Stimulated activated CD4-positive, alpha-beta T cell treated with anti-CD3 and anti-CD28 coated beads, Interleukin-2, amount 100 ng/mL, for 48 hours (primary cell): Measurements from ENCODE around the gene MAML2.
A peak's percentile ranks its signal among the peaks of the same experiment; 100 is the strongest.

Experiments
- DNase-seq, 2 donors: peaks; one replicate each; pipeline ENCODE4 v3.0.0-alpha.2; 2020

Gene MAML2

DNA sequence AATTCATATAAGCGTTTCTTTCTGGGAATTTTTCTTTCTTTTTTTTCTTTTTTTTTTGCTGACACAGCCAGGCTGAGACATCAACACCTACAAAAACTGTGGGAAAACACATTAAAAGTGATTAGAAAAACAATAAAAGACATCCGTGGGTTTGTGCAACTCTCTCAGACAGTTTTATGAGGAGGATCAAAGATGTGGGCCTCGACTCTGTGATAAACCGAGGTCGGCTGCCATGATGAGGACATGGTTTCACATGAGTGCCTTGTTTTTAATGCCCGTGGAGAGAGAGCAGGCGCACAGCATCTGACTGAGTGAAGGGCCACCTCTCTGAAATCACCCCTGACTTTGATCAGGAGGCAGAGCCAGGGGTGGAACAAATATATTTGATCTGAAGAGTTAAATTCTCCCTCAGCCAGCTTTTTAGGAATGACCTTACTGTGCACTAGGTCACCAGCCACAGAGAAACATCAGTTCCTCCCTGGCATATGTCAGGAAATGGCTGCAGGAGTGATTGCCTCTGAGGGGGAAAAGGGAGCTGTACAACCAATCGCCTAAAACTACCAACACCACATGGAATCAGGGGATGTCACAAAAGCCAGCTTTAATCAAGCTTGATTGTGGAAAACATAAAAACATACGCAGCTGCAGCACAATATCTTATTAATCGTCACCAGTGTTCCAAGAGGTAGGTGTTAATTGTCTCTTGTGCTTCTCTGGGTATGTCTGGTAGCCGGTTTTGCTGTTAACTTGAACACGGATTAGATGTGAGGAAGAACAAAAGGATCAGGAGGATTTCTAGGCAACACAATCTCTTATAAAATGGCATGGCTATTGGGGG, 164.7 kb downstream of the MAML2 start:
- DNase-seq = no peak

DNA sequence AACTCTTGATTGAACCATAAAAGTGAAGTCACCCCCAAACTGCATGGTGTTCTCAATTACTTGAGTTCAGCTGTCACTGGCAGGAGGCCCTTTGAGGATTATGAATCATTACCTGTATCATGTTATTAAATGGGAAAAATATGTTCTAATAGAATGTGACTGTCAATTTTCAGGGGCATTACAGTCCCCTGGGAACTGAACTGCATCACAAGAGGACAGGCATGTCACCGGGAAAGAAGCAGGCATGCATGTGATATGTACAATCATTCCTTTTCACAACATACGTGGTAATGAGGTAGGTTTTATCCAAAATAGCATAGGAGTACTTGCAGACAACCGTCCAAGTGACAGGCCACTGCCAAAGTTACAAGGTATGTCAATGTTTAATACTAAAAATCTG, 165.8 kb downstream of the MAML2 start:
- DNase-seq = no peak

DNA sequence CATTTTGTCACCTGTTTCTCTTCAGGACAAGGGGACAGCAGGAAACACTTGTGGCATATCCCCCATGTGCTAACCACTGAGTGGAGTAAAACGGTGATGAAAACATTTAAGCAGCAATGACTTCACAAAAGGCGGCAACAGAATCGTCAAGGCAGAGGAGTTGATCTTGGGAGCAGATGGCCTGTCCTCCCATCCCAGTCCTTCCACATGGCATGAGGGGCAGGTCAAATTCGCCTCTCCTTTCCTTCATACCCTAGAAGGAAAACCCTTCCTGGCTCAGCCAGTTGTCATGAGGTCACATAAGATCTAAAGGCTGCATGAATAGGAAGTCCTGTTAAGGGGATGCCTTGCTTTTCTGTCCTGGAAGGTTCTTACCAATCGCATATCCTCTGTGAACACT, 169.1 kb downstream of the MAML2 start:
- DNase-seq = no peak

DNA sequence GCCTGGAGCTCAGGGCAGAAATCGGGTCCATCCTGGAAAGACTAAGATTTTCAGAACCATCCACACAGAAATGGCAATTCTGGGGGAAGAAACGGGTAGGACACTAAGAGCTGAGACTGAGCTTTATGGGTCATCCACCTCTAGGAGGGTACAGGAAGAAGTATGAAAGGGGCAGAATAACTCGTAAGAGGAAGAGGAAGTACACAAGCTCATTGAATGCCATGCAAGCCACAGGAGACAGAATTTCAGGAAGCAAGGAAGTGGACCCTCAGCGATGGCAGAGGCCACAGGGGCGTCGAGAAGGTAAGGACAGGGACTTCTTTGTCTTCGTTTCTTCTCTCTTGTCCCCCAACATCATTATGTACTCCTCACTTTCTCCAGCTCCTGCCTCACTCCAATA, 169.6 kb downstream of the MAML2 start:
- DNase-seq = no peak

DNA sequence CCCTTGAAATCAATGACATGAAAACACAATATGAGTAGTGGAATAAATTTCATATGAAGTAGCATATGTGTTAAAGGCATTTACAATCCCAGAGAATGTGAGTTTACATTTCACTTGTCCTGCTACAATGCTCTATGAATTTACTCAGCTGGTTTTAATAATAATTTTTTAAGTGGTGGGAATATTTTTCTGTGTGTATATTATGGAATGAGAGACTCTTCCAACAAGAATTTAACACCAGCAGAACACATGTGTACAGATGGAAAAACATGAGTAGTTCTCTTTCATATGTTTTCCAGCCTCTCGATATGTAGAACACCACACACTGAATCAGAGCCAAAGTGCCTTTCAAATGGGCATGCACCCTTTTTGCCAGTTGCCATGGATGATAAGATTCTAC, 170.4 kb downstream of the MAML2 start:
- no peak for DNase-seq

DNA sequence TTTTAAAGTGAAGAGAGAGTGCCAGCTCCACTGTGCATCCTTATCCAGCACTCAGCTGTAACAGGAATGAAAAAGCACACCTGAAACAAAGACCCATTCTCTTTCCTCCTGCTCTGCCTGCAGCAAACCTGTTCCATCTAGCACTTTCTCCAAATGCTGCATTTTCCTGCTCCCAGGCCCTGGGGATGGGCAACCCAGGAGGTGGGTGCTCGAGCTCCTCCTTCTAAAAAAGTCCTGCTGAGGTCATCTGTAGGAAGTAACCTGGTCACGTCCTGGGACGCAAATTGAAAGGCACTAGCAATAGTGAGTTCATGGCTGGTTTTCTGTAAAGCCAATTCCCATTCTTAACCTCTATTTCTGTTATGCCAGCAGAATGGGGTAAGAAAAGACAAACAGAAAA, 173.7 kb downstream of the MAML2 start:
- DNase-seq = no peak

DNA sequence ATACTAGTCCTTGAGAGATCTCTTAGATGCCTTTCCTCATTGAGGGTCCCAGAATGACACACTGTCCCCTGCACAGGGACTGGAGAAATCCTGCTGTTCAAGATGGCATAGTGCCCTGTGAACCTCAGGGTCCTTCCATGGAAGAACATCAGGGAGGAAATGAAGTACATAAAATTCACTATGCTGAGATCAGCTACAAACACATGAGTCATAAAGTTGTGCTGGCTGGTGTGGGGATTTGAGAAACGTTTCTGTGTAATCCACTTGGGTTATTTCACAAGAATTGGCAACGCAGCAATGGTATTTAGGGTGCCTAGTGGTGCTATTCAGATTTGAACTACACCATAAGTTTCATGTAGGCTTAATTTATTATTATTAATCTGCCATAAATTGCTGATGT, 174.4 kb downstream of the MAML2 start:
- no peak for DNase-seq

DNA sequence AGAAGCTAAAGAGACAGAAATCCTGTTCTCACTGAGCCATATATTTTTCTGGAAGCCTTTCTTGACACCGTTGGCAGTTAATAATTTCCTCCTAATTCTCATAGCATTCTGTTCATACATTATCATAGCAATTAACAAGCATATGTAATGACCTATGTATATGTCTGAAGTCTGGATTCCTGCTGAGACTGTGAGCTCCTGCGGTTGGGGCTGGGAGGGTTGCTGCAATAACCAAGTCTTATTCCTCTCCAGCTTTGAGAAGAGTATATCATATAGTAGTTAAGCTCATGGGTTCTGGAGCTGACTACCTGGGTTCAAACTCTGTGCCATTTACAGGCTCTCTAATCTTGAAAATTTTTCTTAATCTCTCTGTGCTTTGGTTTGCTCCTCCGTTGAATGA, 175.2 kb downstream of the MAML2 start:
- DNase-seq = no peak

DNA sequence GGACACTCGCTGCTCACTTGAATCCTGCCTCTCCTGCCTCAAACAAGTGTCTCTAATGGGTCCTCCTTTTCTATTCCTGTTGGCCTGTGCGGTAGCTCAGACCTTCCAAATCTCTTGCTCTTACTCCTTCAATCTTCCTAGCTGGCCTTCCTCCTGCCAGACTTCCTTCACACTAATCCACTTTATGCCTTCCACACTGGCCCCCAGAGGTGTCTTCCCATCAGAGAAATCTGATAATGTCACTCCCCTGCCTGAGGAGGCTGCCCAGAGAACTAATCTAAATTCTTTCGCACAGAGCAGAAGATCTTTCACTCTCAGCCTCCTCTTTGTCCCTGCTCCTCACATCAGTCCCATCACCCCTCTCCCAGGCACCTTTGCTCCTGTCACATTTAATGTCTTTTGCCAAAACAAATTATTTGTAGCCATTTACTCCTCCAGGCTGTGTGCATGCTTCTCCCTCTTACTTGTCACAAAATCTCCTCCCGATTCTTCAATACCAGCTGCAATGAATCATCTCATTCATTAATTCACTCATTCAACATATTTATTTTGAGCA, 175.7 kb downstream of the MAML2 start:
- DNase-seq = no peak

DNA sequence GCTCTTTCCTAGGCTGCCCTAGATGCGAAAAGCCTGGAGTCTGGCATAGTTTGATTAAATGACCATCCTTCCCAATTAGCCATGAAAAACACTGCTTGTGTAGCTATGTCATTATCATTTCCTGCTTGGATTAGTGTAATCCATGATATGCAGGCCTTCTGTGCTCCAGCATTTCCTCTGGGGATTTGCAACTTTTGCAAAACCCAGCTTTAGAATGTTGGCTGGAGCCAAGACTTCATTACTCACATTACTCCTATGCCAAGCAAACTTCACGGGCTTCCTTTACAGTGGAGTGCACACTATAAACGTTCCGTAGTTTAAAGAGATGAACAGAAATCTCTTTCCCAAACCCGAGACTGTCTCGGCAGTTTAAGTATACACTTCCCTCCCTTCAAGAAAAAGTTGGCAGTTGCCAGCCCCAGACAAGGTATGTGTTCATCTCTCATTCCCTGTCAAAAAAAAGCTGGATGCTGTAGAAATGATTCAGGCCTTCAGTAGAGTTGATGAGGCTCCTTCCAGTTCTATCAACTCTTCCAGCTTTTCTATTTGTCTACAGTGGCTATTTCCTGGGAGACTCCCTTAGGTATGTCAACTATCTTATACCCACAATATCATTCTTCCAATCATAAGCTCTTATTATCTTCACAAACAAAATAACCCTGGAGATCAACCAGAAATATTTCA, 180.0 kb downstream of the MAML2 start:
- DNase-seq = no peak

DNA sequence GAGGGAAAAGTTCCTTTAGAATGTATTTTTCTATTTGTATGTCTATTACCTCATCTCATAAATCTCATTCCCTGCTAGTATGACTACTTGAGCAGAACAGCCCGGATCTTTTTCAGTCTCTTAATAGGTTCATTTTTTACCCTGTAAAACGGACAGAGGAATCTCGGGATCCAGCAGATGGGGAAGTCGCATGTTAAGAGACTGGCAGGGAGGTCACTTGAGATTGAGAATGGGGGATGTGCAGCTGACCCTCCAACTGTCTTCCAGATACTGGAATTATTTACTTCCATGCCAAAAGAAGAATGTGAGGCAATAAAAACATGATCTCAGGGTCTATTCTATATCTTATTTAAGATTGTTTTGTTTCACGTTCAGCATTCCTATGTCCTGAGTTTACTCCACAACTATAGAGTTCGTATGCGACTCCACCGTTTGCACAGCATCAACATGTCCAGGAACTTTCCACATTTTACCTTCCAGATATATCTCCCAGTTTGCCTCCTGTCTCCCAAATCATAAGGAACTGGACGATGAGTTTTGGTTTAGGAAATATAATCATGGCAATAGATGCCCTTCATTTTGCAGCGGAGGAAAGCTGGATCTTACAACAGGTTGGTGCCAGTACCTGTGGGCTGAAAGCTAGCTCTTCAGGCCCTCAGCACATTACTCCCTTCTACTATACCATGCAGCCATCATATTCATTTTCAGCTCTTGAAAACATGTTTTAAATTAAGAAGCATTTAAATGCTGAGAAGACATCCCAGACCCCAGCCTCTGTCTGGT, 181.5 kb downstream of the MAML2 start:
- DNase-seq = no peak

DNA sequence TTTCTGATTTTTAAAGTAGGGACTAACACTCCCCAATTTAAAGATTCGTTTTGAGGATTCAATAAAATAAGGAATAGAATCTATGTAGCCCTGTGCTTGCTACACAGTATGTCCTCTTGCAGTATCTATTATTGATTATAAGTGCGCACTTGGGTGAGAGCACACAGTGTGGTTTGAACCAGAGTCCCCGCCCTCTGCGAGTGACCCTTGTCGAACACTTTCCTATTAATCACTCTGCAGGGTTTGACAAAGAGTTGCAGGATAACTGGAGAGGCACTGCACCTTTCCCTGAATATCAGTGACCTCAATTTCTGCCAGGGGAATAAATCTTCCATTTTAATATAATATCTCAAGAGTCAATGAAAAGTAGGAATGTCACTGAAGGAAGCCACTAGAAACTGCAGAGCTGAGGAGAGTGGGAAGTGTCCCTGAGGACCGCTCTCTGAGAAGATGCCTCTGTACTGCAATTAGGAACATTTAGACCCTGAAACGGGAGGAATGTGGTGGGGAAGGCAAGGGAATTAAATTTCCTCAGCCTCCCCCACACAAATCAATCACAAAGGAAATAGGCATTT, 182.2 kb downstream of the MAML2 start:
- DNase-seq = no peak

DNA sequence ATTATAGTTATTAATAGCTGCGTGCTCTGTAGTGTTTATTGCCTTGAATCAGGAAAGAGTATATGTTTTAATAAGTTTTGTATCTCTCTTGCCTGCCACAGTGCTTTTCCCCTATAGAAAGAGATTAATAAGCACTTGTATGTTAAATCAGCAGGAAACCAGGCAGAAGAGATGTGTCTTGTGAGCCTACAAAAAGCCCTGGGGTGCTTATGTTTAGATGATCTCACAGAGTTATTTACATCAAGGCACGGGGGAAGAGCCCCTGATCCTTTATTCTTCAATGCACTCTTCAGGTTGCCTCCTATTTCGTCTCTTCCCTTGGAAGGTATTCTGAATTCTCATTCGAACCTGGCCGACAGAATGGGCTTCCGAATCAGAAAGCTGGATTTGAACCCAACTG, 183.0 kb downstream of the MAML2 start:
- DNase-seq = no peak

DNA sequence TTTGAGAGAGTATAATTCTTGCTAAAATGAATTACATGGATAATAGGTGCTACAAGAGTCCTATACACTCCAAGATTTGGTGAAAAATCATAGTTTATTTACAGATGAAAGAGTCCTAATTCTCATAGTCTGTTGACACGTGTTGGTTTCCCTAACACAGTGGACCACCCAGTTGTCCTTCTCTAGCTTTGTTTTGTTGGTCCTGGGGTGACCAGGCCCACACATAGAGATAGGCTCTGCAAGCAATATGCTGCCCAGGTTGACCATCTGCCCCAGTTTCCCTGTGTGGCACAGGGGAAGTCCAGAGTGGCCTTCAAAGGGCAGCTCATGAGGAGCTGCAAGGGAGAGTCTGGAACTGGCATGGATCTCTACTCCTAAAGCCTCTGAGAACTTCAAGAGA, 184.9 kb downstream of the MAML2 start:
- DNase-seq = no peak

DNA sequence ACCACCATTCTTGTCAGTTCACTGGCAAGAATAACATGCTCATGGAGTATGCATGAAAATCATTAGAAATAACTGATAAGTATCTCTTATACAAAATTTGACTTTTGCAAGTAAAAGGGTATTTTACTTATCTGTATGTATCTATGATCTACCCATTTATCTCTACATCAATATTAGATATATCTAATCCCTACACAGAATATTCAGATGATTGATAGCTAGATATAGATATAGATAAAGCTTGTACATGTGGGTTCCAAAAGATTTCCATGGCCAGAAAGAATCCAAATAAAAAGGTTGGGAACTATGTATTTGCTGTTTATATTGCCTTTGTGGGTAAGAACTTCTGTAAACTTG, 185.5 kb downstream of the MAML2 start:
- no peak for DNase-seq

DNA sequence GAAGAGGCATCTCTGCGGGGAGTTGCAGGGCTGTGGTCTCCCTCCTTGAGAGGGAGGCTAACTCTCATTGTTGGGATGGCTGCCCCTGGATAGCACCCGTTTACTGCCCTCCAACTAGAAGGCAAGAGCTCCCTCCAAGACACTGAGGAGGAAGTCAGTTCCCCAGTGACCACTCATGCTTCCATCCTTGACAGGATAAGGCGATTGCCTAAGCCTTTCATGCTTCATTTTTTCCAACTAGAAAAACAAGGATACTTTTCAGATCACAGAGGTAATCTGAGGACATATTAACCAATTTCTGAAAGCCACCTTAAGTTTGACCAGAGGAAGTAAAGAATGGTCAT, 186.6 kb downstream of the MAML2 start:
- DNase-seq = no peak

DNA sequence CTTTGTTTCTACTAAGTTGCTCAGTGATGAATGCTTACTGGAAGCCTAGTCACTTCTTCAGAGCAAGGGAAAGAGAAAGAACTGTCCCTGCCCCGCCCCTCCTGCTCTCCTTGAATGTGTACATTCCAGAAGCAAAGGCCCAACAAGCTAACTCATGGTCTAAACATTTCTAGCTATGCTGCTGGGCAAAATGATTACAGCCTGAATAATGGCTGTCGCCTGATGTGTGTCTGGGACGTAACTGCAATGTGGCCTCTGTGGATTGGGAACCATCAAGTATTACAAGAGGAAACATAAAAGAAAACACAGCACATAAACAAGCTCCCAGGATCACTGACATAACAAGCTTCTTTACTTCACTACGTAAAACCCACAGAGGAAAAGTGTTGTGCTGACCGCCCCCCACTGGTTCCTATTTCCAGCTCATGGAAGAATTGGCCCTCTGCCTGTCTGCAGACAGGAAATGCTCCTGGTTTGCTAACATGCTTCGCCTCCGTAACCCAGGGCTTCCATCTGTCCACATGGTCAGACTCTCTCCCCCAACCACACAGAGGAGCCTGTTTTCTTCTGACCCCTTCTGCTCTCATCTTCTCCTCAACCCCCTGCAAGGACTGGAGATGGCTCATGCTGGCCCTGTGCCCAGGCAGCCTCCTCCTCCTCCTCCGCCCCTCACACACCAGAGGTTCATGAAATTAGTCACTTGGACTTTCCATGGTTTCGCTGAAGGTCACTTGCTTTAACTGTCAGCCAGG, 187.2 kb downstream of the MAML2 start:
- DNase-seq = peak; percentile 49 to 59

DNA sequence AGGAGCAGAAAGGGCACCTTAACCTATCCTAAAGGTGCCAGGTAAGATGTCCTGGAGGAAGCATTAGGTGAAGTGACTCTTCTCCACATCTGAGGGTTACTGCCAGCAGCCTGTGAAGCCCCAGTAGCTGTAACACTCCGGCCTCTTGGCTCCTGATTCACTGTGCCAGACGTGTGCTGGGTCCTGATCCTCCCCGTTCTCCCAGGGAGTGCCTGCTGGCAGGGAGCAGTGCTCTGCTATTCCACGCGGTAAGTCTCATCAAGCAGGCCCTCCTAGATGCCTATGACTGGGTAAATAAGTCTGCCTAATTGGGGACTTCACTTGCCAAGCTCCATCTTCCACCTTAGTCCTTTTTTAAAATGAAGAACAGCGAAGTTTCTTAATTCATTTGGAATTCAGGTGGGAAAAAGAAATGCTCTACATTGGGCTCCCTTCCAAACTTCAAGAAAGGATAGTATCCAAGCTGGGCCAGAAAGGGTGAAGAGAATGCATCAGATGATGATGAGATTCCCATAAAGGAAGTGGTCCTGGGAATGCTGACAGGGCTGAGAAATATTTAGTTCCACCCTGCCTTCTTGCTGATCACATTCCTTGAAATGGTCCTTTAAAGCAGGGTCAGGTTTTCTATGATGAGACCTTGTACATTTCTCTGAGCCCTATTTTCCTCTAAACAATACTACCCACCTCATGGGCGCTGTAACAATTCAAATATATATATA, 188.0 kb downstream of the MAML2 start:
- no peak for DNase-seq

DNA sequence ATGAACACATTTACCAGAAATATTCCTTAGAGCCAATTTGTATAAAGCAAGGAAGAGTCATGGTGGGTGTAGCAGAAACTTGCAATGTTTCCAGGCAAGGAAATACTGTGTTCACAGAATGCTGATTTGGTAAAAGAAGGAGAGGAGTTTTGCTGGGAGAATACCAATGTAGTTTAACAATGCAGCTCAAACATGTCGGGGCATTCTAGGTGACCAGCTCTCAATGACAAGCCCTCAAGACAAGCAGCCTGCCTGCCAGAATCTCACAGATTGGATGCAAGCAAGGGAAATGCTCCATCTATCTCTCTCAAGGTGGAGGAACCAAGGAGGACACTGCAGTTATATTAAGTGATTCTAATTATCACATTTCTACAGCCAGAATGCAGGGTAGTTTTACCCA, 190.4 kb downstream of the MAML2 start:
- DNase-seq = no peak

DNA sequence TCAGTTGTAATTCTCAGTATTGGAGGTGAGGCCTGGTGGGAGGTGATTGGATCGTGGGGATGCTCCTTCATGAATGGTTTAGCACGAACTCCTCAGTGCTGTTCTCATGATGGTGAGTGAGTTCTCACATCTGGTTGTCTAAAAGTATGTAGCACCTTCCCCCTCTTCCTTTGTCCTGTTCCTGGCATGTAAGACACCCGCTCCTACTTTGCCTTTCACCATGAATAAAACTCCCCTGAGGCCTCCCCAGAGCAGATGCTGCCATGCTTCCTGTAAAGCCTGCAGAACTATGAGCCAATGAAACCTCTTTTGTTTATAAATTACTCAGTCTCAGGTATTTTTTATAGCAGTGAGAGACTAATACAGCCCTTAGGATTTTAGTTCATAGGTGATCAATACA, 191.5 kb downstream of the MAML2 start:
- no peak for DNase-seq

DNA sequence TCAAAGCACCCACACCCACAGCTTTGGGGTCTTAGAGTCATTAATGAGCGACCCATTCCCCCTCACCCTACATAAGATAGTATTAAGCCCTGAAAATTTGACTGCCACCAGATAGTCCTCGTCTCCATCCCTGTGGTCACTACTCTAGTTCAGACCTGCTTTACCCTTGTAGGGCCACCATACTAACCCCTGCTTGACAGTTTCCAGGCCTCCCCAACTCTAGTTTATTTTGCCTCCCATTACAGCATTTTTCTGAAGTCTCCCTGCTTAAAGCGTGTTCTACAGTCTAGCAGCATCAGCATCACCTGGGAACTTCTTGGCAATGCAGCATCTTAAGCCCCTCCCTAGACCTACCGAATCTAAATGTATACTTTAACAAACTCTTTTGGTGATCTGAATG, 192.4 kb downstream of the MAML2 start:
- no peak for DNase-seq
